ENCODE results near the gene SNIP1. TPM values are rescaled to one million over a fixed set of nuclear protein-coding genes. Genes with fewer than 3 reads are reported as not detected.

Gene SNIP1
- total and polyA plus RNA-seq, 10 of the 15 experiments (the other 5 are each of a cell fraction or from before 2014, with no cell fraction given), result 2.7 to 22.4 (median 10.1) TPM

- TF ChIP-seq TAF1 (IDR thresholded peaks at IDR 0.05; ENCODE audit: borderline replicate concordance, low read depth, low read length) (0 out of 2 replicates have a peak, but pooled peaks have one; percentile 68), SMC3 (IDR thresholded peaks at IDR 0.05; ENCODE audit: borderline replicate concordance, low read length) (no peak; the same call in 1 of the 2 replicates), PRDM15 (CRISPR knock-in tag; IDR thresholded peaks at IDR 0.05) (no peak), BCLAF1 (IDR thresholded peaks at IDR 0.05) (no peak), EED (IDR thresholded peaks at IDR 0.05; ENCODE audit: low read depth) (no peak), CBFB (IDR thresholded peaks at IDR 0.05; ENCODE audit: low read depth) (0 out of 2 replicates have a peak, but pooled peaks have one; percentile 35), NR2C2 (IDR thresholded peaks at IDR 0.05; ENCODE audit: borderline replicate concordance, control insufficient read depth, insufficient read length, low read depth) (peak; percentile 69), MEF2B (IDR thresholded peaks at IDR 0.05; ENCODE audit: partially characterized antibody, poor library complexity, severe bottlenecking) (peak; percentile 67), IKZF1 (conservative IDR thresholded peaks at IDR 0.05) (peak; percentile 78), EP300 (IDR thresholded peaks at IDR 0.05; ENCODE audit: borderline replicate concordance in 1 of 2, control insufficient read depth in 1 of 2, low read depth in 2 of 2, low read length in 2 of 2) (0 out of 4 replicates have a peak, but pooled peaks of 1 of the 2 experiments have one; percentile 7), ZBED1 (IDR thresholded peaks at IDR 0.05; ENCODE audit: borderline replicate concordance) (no peak), PKNOX1 (IDR thresholded peaks at IDR 0.05) (peak; percentile 42; the same call in 1 of the 2 replicates), SP1 (IDR thresholded peaks at IDR 0.05; ENCODE audit: low read depth, low read length) (peak; percentile 32), CHD1 (IDR thresholded peaks at IDR 0.05; ENCODE audit: low read depth, low read length) (no peak), USF2 (IDR thresholded peaks at IDR 0.05; ENCODE audit: borderline replicate concordance, low read depth, low read length) (peak; percentile 66), NR2F1 (conservative IDR thresholded peaks at IDR 0.05) (0 out of 2 replicates have a peak, but pooled peaks have one; percentile 31), YY1 (IDR thresholded peaks at IDR 0.05; ENCODE audit: low read depth, low read length) (0 out of 2 replicates have a peak, but pooled peaks have one; percentile 23), MTA2 (IDR thresholded peaks at IDR 0.05; ENCODE audit: low read depth) (peak; percentile 85), MTA3 (IDR thresholded peaks at IDR 0.05; ENCODE audit: borderline replicate concordance, low read length) (0 out of 2 replicates have a peak, but pooled peaks have one; percentile 40), CBX5 (IDR thresholded peaks at IDR 0.05; ENCODE audit: low read depth) (peak; percentile 53; the same call in 1 of the 2 replicates), SREBF2 (IDR thresholded peaks at IDR 0.05; ENCODE audit: low read length) (peak; percentile 55; the same call in 1 of the 2 replicates)
Observed at GRCh38 chr1:37553927-37554808, at the start of gene SNIP1 (continued).
